Osteoblast (primary cell): ENCODE measurements around the gene CEP162. TPM values are rescaled to one million over a fixed set of nuclear protein-coding genes. Genes with fewer than 3 reads are reported as not detected.
"Not testable (repeated sequence)": the region's sequence is repeated elsewhere in the genome, so short reads cannot be mapped to it uniquely, and the experiment has no call there.

Source experiments
- DNase-seq: peaks from one replicate; pipeline ENCODE4 v3.0.0; 2011; ENCODE audit warnings: low spot score, mixed read lengths; ENCODE audit not compliant: insufficient read length; ENCODE audit errors: missing footprints
- H2AFZ ChIP-seq: 2 replicates; pipeline ENCODE4 v1.6.0; 2011; ENCODE audit warnings: mild to moderate bottlenecking, low read length
- H3K27ac ChIP-seq: 2 replicates; pipeline ENCODE4 v1.5.1; 2011; ENCODE audit warnings: mild to moderate bottlenecking, low read depth, low read length, moderate library complexity
- H3K27me3 ChIP-seq: 2 replicates; pipeline ENCODE4 v1.6.0; 2012; ENCODE audit warnings: mild to moderate bottlenecking, control low read depth, inconsistent platforms, low read length, moderate library complexity; ENCODE audit not compliant: insufficient read depth
- H3K36me3 ChIP-seq: 2 replicates; pipeline ENCODE4 v1.5.1; 2011; ENCODE audit warnings: mild to moderate bottlenecking, low read length, control low read depth, moderate library complexity; ENCODE audit not compliant: insufficient read depth
- H3K4me1 ChIP-seq: 2 replicates; pipeline ENCODE4 v1.5.1; 2011; ENCODE audit warnings: mild to moderate bottlenecking, low read length, control low read depth, moderate library complexity; ENCODE audit not compliant: insufficient read depth
- H3K4me2 ChIP-seq: 2 replicates; pipeline ENCODE4 v1.6.0; 2011; ENCODE audit warnings: mild to moderate bottlenecking, low read length; ENCODE audit not compliant: insufficient read depth
- H3K4me3 ChIP-seq: fragments of 200-600 bp; sonication (generic); 3 replicates; pipeline ENCODE4 v1.5.1; 2012; ENCODE audit warnings: mild to moderate bottlenecking, low read length, inconsistent platforms; ENCODE audit not compliant: insufficient read depth
- H3K79me2 ChIP-seq: 2 replicates; pipeline ENCODE4 v1.6.0; 2012; ENCODE audit warnings: mild to moderate bottlenecking, low read length, control low read depth, inconsistent platforms; ENCODE audit not compliant: insufficient read depth
- H3K9me3 ChIP-seq: 2 replicates; pipeline ENCODE4 v1.5.1; 2011; ENCODE audit warnings: low read depth, low read length, control low read depth
- H4K20me1 ChIP-seq: 2 replicates; pipeline ENCODE4 v1.6.0; 2012; ENCODE audit warnings: mild to moderate bottlenecking, low read length, control low read depth; ENCODE audit not compliant: insufficient read depth
- total RNA-seq: library from RNA; depleted of rRNA; stranded (reverse); fragments of >200 nt; gene quantifications from 2 replicates; pipeline ENCODE4 v1.2.3, GENCODE V29; 2012
- TF ChIP-seq, protein P1 (sequence below): IDR thresholded peaks from 2 replicates; pipeline ENCODE4 v1.5.1; 2011; ENCODE audit warnings: mild to moderate bottlenecking, low read depth, low read length, moderate library complexity; ENCODE audit errors: extremely low read depth

Gene CEP162
- total RNA-seq, 1 donor = 17.0 TPM

DNA sequence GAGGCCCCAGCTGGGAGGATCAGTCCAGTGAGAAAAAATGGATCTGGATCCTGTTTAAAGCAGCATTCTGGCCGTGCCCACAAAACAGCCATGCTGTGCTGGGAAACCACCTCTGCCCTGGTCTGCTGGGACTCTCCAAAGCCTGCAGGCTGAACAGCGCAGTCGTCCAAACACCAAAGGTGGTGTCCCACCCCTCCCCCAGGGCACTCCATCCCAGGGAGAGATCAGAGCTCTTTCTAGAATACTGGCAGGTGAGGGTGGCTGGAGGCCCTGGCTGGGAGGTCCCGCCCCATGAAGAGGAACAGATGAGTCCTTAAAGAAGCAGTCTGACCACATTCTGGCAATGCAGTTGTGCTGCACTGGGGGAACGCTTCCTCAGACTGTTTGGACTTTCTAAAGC lies 109.3 kb downstream of the CEP162 start:
- H3K4me1 ChIP-seq = no peaks in the 10 kb centered on the region
- DNase-seq = no peak
- H3K27ac ChIP-seq = no peak overlapping the region
- no peak overlapping the region for H3K4me2 ChIP-seq
- no peak overlapping the region for H2AFZ ChIP-seq
- H3K9me3 ChIP-seq = no peaks in the 10 kb centered on the region
- H3K79me2 ChIP-seq = no peaks in the 10 kb centered on the region
- H3K36me3 ChIP-seq = no peaks in the 10 kb centered on the region
- TF ChIP-seq, protein P1, sequence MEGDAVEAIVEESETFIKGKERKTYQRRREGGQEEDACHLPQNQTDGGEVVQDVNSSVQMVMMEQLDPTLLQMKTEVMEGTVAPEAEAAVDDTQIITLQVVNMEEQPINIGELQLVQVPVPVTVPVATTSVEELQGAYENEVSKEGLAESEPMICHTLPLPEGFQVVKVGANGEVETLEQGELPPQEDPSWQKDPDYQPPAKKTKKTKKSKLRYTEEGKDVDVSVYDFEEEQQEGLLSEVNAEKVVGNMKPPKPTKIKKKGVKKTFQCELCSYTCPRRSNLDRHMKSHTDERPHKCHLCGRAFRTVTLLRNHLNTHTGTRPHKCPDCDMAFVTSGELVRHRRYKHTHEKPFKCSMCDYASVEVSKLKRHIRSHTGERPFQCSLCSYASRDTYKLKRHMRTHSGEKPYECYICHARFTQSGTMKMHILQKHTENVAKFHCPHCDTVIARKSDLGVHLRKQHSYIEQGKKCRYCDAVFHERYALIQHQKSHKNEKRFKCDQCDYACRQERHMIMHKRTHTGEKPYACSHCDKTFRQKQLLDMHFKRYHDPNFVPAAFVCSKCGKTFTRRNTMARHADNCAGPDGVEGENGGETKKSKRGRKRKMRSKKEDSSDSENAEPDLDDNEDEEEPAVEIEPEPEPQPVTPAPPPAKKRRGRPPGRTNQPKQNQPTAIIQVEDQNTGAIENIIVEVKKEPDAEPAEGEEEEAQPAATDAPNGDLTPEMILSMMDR = no peak
- H3K4me3 ChIP-seq = no peak overlapping the region
- H4K20me1 ChIP-seq = no peaks in the 10 kb centered on the region
- no peaks in the 10 kb centered on the region for H3K27me3 ChIP-seq

DNA sequence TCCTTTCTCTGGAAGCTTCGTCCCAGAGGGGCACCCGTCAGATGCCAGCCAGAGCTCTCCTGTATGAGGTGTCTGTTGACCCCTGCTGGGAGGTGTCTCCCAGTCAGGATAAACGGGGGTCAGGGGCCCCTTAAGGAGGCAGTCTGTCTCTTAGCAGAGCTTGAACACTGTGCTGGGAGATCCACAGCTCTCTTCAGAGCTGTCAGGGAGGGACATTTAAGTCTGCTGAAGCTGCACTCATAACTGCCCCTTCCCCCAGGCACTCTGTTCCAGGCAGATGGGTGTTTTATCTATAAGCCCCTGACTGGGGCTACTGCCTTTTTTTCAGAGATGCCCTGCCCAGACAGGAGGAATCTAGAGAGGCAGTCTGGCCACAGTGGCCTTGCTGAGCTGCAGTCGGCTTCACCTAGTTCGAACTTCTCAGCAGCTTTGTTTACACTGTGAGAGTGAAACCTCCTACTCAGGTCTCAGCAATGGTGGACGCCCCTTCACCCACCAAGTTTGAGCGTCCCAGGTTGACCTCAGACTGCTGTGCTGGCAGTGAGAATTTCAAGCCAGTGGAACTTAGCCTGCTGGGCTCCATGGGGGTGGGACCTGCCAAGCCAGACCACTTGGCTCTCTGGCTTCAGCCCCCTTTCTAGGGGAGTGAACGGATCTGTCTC lies 112.4 kb downstream of the CEP162 start:
- not testable (repeated sequence) for H3K9me3 ChIP-seq, H4K20me1 ChIP-seq, H2AFZ ChIP-seq, H3K27me3 ChIP-seq, H3K36me3 ChIP-seq, H3K27ac ChIP-seq, H3K4me2 ChIP-seq, H3K4me3 ChIP-seq, H3K79me2 ChIP-seq, H3K4me1 ChIP-seq, DNase-seq

DNA sequence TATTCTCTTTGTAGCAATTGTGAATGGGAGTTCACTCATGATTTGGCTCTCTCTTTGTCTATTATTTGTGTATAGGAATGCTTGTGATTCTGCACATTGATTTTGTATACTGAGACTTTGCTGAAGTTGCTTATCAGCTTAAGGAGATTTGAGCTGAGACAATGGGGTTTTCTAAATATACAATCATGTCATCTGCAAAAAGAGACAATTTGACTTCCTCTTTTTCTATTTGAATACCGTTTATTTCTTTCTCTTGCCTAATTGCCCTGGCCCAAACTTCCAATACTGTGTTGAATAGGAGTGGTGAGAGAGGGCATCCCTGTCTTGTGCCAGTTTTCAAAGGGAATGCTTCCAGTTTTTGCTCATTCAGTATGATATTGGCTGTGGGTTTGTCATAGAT lies 116.1 kb downstream of the CEP162 start:
- H3K36me3 ChIP-seq, H3K4me1 ChIP-seq, H3K4me3 ChIP-seq, H3K27me3 ChIP-seq, H3K4me2 ChIP-seq, H3K27ac ChIP-seq, DNase-seq, H3K9me3 ChIP-seq, H3K79me2 ChIP-seq, H4K20me1 ChIP-seq, H2AFZ ChIP-seq: not testable (repeated sequence)

DNA sequence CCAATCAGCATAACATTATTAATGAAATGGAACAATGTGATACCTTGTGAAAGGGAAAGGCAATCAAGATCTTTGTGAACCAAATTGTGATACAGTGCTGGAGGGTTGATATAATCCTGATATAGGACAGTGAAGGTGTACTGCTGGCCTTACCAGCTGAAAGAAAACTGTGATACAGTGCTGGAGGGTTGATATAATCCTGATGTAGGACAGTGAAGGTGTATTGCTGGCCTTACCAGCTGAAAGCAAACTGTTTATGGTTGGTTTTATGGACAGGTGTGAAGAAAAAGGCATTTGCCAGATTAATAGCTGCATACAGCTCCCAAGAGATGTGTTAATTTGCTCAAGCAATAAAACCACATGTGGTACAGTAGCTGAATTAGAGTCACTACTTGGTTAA lies 119.9 kb downstream of the CEP162 start:
- no peak for DNase-seq
- Histone ChIP-seq H3K79me2 (no peaks in the 10 kb centered on the region), H3K9me3 (no peaks in the 10 kb centered on the region), H3K27ac (no peak overlapping the region), H2AFZ (no peak overlapping the region), H3K4me3 (no peak overlapping the region), H3K27me3 (no peaks in the 10 kb centered on the region), H3K4me2 (no peak overlapping the region), H3K36me3 (no peaks in the 10 kb centered on the region), H4K20me1 (no peaks in the 10 kb centered on the region), H3K4me1 (peaks cover 7% of the 10 kb centered on the region)
- TF ChIP-seq, protein P1 = no peak

DNA sequence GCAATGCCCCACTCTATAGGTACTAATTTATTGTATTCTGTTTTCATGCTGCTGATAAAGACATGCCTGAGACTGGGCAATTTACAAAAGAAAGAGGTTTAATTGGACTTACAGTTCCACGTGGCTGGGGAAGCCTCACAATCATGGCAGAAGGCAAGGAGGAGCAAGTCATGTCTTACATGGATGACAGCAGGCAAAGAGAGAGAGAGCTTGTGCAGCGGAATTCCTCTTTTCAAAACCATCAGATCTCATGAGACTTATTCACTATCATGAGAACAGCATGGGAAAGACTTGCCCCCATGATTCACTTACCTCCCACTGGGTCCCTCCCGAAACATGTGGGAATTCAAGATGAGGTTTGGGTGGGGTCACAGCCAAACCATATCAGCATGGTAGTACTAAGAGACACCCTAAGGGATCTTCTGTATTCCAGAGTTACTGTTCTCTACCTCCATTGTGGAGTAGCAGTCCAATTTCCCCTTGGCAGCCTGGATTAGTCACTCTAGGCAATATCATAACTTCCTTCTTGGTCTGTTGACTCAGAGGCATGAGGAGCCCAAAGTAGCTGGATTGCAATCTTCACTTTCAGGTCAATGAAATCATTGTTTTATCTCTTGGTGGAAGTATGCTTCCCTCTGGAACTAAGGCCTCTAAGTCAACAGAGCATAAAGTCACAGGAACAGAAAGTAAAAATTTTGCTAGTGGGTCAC lies 122.1 kb downstream of the CEP162 start:
- not testable (repeated sequence) for H3K27me3 ChIP-seq, H3K9me3 ChIP-seq, H3K4me1 ChIP-seq, H3K4me2 ChIP-seq, H3K4me3 ChIP-seq, H4K20me1 ChIP-seq, H3K79me2 ChIP-seq, H3K36me3 ChIP-seq
- H2AFZ ChIP-seq = peak overlapping the region; percentile 36
- peak overlapping the region; percentile 24 for H3K27ac ChIP-seq
- peak; percentile 85 for DNase-seq
